DOHH2 (cell line): Measurements from ENCODE around the gene DPH6.

Source experiments
- H3F3A ChIP-seq: fragments of 200-600 bp; sonication (generic), shearing (Covaris generic); 2 replicates; pipeline ENCODE4 v1.6.0; 2016; ENCODE audit warnings: antibody characterized with exemption, mild to moderate bottlenecking; ENCODE audit not compliant: control insufficient read depth, insufficient read depth
- H3K27ac ChIP-seq: fragments of 200-600 bp; sonication (generic); 2 replicates; pipeline ENCODE4 v1.5.1; 2014; ENCODE audit warnings: low read depth, mild to moderate bottlenecking, low read length, moderate library complexity
- H3K27me3 ChIP-seq: fragments of 200-600 bp; sonication (generic); 2 replicates; pipeline ENCODE4 v1.6.1; 2014; ENCODE audit warnings: mild to moderate bottlenecking, low read length, mixed read lengths; ENCODE audit not compliant: control insufficient read depth
- H3K36me3 ChIP-seq: fragments of 200-600 bp; sonication (generic); 2 replicates; pipeline ENCODE4 v1.6.1; 2014; ENCODE audit warnings: mild to moderate bottlenecking, low read length, moderate library complexity, mixed read lengths; ENCODE audit not compliant: control insufficient read depth
- H3K4me1 ChIP-seq: fragments of 200-600 bp; sonication (generic); 2 replicates; pipeline ENCODE4 v1.6.1; 2014; ENCODE audit warnings: mild to moderate bottlenecking, low read length, mixed read lengths; ENCODE audit not compliant: control insufficient read depth
- H3K4me2 ChIP-seq: fragments of 200-600 bp; sonication (generic); 2 replicates; pipeline ENCODE4 v1.6.0; 2014; ENCODE audit warnings: mild to moderate bottlenecking, low read length, moderate library complexity
- H3K4me3 ChIP-seq: fragments of 200-600 bp; sonication (generic); 2 replicates; pipeline ENCODE4 v1.5.1; 2014; ENCODE audit warnings: mild to moderate bottlenecking, low read length, mixed read lengths
- H3K79me2 ChIP-seq: fragments of 200-600 bp; sonication (generic); 2 replicates; pipeline ENCODE4 v1.6.1; 2014; ENCODE audit warnings: mild to moderate bottlenecking, low read length, mixed read lengths; ENCODE audit not compliant: control insufficient read depth
- H3K9me2 ChIP-seq: fragments of 200-600 bp; sonication (generic); replicated peaks from 2 replicates; pipeline ENCODE4 v1.6.1; 2014; ENCODE audit warnings: mild to moderate bottlenecking, low read length, mixed read lengths; ENCODE audit not compliant: control insufficient read depth
- H3K9me3 ChIP-seq: fragments of 200-600 bp; sonication (generic); 2 replicates; pipeline ENCODE4 v1.6.1; 2014; ENCODE audit warnings: antibody characterized with exemption, low read length, mixed read lengths; ENCODE audit not compliant: control insufficient read depth, insufficient read depth
- H4K20me1 ChIP-seq: fragments of 200-600 bp; sonication (generic); 2 replicates; pipeline ENCODE4 v1.6.0; 2014; ENCODE audit warnings: low read depth, mild to moderate bottlenecking, antibody characterized with exemption, low read length, moderate library complexity; ENCODE audit not compliant: control insufficient read depth, insufficient read depth
- CTCF ChIP-seq: fragments of 200-600 bp; sonication (generic); IDR thresholded peaks from one replicate; pipeline ENCODE4 v1.5.1; 2014; ENCODE audit warnings: antibody characterized with exemption, mild to moderate bottlenecking, low read depth, low read length; ENCODE audit not compliant: poor library complexity, severe bottlenecking
- EZH2phosphoT487 ChIP-seq: fragments of 200-600 bp; sonication (generic); IDR thresholded peaks from 2 replicates; pipeline ENCODE4 v1.6.1; 2017; ENCODE audit warnings: borderline replicate concordance, mild to moderate bottlenecking, antibody characterized with exemption, low read length, moderate library complexity, mixed read lengths

Gene DPH6

DNA sequence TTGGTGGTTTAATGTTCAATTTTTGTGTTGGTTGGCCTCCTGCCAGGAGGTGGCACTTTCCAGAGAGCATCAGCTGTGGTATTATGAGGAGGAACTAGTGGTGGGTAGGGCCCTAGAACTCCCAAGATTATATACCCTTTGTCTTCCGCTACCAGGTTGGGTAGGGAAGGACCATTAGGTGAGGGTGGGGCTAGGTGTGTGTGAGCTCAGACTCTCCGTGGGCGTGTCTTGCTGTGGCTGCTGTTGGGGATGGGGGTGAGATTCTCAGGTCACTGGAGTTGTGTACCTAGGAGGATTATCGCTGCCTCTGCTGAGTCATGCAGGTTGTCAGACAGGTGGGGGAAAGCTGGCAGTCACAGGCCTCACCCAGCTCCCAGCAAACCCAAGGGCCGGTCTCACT lies 187.1 kb downstream of the DPH6 start:
- Histone ChIP-seq H3K27ac (no peak overlapping the region), H3K9me2 (no peaks in the 10 kb centered on the region), H3K27me3 (no peaks in the 10 kb centered on the region), H3K36me3 (no peaks in the 10 kb centered on the region), H3K79me2 (no peaks in the 10 kb centered on the region), H3K4me1 (no peaks in the 10 kb centered on the region), H4K20me1 (no peaks in the 10 kb centered on the region), H3F3A (no peaks in the 10 kb centered on the region), H3K4me3 (no peak overlapping the region), H3K4me2 (no peak overlapping the region), H3K9me3 (no peaks in the 10 kb centered on the region)
- TF ChIP-seq CTCF (no peak), EZH2phosphoT487 (no peak)

DNA sequence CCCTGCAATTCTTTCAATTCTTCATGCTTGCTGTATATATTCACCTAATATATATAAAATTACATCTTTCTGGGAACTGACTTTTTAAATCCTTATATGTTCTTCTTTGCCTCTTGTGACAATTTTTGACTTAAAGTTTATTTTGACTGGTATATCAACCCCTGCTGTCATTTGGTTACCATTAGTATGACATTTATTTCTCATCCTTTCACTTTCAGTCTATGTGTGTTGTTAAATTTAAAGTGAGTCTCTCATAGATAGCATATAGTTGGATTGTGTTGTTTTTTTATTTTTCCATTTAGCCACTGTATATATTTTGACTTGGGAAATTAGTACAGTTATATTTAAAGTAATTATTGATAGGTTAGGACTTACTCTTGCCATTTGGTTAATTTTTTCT lies 194.9 kb downstream of the DPH6 start:
- no peaks in the 10 kb centered on the region for H3F3A ChIP-seq

DNA sequence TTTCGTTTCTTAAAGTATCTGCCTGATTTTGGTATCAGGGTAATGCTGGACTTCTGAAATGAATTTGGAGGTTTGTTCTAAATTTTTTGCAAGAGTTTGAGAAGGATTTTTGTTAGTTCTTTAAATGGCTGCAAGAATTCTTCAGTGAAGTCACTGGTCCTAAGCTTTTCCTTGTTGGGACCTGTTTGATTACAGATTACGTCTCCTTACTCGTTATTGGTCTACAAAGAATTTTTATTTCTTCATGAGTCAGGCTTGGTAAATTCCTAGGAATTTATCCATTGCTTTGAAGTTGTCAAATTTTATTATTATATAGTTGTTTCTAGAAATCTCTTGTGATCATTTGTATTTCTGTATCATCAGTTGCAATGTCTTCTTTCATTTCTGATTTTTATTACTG lies 196.0 kb downstream of the DPH6 start:
- H3K4me1 ChIP-seq = no peaks in the 10 kb centered on the region
- no peaks in the 10 kb centered on the region for H3K9me3 ChIP-seq
- no peaks in the 10 kb centered on the region for H3K36me3 ChIP-seq
- no peaks in the 10 kb centered on the region for H4K20me1 ChIP-seq
- H3F3A ChIP-seq = no peaks in the 10 kb centered on the region
- no peak overlapping the region for H3K4me2 ChIP-seq
- no peaks in the 10 kb centered on the region for H3K9me2 ChIP-seq
- no peak overlapping the region for H3K4me3 ChIP-seq
- TF ChIP-seq CTCF (no peak), EZH2phosphoT487 (no peak)
- no peak overlapping the region for H3K27ac ChIP-seq
- no peaks in the 10 kb centered on the region for H3K27me3 ChIP-seq
- no peaks in the 10 kb centered on the region for H3K79me2 ChIP-seq

More for the DNA sequence above, 194.9 kb downstream of the DPH6 start:
- H3K9me3 ChIP-seq = no peaks in the 10 kb centered on the region
- no peaks in the 10 kb centered on the region for H4K20me1 ChIP-seq
- H3K4me1 ChIP-seq = no peaks in the 10 kb centered on the region
- no peak overlapping the region for H3K4me2 ChIP-seq
- H3K27ac ChIP-seq = no peak overlapping the region
- H3K27me3 ChIP-seq = no peaks in the 10 kb centered on the region
- no peaks in the 10 kb centered on the region for H3K9me2 ChIP-seq
- no peaks in the 10 kb centered on the region for H3K36me3 ChIP-seq
- TF ChIP-seq CTCF (no peak), EZH2phosphoT487 (no peak)
- H3K4me3 ChIP-seq = no peak overlapping the region
- H3K79me2 ChIP-seq = no peaks in the 10 kb centered on the region

- Histone ChIP-seq H3K79me2 (no peaks in the 10 kb centered on the region), H3K9me2 (no peaks in the 10 kb centered on the region), H3K27ac (no peak overlapping the region), H3K9me3 (no peaks in the 10 kb centered on the region), H3K27me3 (no peaks in the 10 kb centered on the region), H3F3A (no peaks in the 10 kb centered on the region), H3K36me3 (no peaks in the 10 kb centered on the region), H4K20me1 (no peaks in the 10 kb centered on the region), H3K4me2 (no peak overlapping the region), H3K4me3 (no peak overlapping the region), H3K4me1 (no peaks in the 10 kb centered on the region)
- TF ChIP-seq EZH2phosphoT487 = no peak
- TF ChIP-seq CTCF = no peak
Observed at GRCh38 chr15:35330916-35331315, 215.0 kb downstream of the DPH6 start.
